Ovary (tissue), 3 donors: Measurements from ENCODE around the gene ANKRD29.

ENCODE experiments used
- CTCF ChIP-seq, 3 donors: fragments of 450-650 bp in 2 of 3; fragments of 200-600 bp in 1 of 3; IDR thresholded peaks; one replicate each; pipeline versions ENCODE4 v1.5.1 to v1.8.0; 2016 to 2022; ENCODE audit warnings: antibody characterized with exemption in 3 of 3, mild to moderate bottlenecking in 1 of 3
- EP300 ChIP-seq: sonication (generic); formaldehyde crosslinking; IDR thresholded peaks from one replicate; pipeline ENCODE4 v1.6.1; 2017; ENCODE audit warnings: antibody characterized with exemption
- POLR2A ChIP-seq: fragments of 450-650 bp; IDR thresholded peaks from one replicate; pipeline ENCODE4 v1.6.1; 2017; ENCODE audit warnings: antibody characterized with exemption, mild to moderate bottlenecking, moderate library complexity
- donor health status: DM: no; HTN: no; CAD: no.

GRCh38 chr18:23631312-23631711, 31.4 kb downstream of the ANKRD29 start:
- TF ChIP-seq EP300 (no peak), CTCF (IDR thresholded peaks at IDR 0.05) (no peak), POLR2A (no peak)
